ENCODE data around the gene HPS1.

DNA sequence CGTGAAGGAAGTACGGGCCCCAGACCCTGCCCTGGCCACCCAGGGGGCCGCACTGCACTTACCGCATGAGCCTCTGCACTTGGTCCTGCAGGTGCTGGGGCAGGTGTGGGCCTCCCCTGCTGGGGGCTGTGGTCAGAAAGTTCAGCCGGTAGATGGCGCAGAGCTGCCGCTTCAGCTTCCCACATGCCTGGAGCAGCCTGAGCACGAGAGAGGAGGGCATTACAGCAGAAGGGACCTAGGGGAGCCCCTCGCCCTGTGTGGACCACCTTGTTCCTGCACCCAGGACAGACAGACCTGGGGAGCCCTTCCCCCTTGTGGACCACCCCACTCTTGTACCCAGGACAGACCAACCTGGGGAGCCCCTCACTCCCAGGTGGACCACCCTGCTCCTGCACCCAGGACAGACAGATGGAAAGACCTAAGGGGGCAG is 23.0 kb downstream of the HPS1 start:
- TF ChIP-seq, protein P1, sequence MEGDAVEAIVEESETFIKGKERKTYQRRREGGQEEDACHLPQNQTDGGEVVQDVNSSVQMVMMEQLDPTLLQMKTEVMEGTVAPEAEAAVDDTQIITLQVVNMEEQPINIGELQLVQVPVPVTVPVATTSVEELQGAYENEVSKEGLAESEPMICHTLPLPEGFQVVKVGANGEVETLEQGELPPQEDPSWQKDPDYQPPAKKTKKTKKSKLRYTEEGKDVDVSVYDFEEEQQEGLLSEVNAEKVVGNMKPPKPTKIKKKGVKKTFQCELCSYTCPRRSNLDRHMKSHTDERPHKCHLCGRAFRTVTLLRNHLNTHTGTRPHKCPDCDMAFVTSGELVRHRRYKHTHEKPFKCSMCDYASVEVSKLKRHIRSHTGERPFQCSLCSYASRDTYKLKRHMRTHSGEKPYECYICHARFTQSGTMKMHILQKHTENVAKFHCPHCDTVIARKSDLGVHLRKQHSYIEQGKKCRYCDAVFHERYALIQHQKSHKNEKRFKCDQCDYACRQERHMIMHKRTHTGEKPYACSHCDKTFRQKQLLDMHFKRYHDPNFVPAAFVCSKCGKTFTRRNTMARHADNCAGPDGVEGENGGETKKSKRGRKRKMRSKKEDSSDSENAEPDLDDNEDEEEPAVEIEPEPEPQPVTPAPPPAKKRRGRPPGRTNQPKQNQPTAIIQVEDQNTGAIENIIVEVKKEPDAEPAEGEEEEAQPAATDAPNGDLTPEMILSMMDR (conservative IDR thresholded peaks at IDR 0.05; ENCODE audit: low read depth, low read length), result no peak
- no peak for TF ChIP-seq EZH2 (IDR thresholded peaks at IDR 0.05; ENCODE audit: low read length, unreplicated experiment)
